ENCODE data around the gene MUC20.
"Not testable (repeated sequence)": the region's sequence is repeated elsewhere in the genome, so short reads cannot be mapped to it uniquely, and the experiment has no call there.

Gene MUC20

DNA sequence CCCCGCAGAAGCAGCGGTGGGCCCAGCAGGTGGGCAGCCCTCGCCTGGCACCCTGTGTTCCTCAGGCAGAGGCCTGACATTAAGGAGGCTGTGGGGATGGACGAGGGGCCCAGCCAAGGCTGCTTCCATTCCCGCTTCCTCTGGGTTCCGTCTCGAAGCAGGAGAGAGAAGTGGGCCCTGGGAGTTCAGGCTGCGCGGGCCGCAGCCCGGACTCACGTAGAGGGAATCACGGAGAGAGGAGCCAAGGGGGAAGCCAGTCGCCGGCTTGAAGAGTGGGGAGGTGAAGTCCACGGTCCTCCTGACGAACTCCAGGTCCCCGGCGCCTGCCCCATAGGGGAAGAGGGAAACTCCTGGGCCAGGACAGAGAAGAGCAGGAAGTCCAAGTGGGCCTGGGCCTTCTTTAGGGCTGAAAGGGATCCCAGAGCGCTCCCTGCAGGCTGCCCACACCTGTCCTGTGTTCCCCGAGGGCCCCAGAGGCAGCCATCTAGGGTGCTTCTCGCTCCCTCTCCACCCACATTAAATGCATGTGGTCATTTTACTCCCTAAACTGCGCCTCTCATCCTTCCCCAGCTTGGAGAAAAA is 53.3 kb downstream of the MUC20 start:
- FAIRE-seq = no peak

- no peak for FAIRE-seq
These were observed 54.1 kb downstream of the MUC20 start for GRCh38 chr3:195774917-195775316.

DNA sequence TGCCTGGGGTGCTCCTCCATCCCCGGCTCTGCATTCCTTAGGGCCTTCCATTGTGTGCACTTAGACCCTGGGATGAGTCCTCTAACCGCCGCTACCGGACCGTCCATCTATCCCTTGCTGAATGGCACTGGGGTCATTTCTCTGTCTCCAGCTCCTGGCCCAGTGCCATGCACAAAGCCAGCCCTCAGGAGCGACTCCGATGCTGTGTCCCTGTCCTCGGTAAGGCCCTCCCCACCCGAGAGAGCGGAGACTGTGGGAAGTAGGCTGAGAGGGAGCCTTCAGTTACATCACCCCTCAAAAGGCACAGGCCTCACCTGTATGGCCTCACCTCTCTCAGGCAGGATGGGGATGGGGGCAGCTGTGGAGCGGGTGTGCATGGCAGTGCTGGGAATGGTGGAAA is 57.2 kb downstream of the MUC20 start:
- no peak for FAIRE-seq

DNA sequence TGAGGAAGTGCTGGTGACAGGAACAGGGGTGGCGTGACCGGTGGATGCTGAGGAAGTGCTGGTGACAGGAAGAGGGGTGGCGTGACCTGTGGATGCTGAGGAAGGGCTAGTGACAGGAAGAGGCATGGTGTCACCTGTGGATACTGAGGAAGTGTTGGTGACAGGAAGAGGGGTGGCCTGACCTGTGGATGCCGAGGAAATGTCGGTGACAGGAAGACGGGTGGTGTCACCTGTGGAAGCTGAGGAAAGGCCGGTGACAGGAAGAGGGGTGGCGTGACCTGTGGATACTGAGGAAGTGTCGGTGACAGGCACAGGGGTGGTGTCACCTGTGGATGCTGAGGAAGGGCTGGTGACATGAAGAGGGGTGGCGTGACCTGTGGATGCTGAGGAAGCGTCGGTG is 60.5 kb downstream of the MUC20 start:
- FAIRE-seq = not testable (repeated sequence)
